Stimulated activated CD8-positive, alpha-beta memory T cell treated with anti-CD3 and anti-CD28 coated beads, Interleukin-7, amount 100 ng/mL, for 48 hours (primary cell): Measurements from ENCODE around the gene OLFM2.
A peak's percentile ranks its signal among the peaks of the same experiment; 100 is the strongest.
"Not testable (repeated sequence)": the region's sequence is repeated elsewhere in the genome, so short reads cannot be mapped to it uniquely, and the experiment has no call there.

Source experiments
- DNase-seq, 2 donors: peaks; one replicate each; pipeline ENCODE4 v3.0.0-alpha.2; 2020; ENCODE audit warnings: low read depth in 1 of 2; ENCODE audit errors: extremely low read depth in 1 of 2

OLFM2 gene

DNA sequence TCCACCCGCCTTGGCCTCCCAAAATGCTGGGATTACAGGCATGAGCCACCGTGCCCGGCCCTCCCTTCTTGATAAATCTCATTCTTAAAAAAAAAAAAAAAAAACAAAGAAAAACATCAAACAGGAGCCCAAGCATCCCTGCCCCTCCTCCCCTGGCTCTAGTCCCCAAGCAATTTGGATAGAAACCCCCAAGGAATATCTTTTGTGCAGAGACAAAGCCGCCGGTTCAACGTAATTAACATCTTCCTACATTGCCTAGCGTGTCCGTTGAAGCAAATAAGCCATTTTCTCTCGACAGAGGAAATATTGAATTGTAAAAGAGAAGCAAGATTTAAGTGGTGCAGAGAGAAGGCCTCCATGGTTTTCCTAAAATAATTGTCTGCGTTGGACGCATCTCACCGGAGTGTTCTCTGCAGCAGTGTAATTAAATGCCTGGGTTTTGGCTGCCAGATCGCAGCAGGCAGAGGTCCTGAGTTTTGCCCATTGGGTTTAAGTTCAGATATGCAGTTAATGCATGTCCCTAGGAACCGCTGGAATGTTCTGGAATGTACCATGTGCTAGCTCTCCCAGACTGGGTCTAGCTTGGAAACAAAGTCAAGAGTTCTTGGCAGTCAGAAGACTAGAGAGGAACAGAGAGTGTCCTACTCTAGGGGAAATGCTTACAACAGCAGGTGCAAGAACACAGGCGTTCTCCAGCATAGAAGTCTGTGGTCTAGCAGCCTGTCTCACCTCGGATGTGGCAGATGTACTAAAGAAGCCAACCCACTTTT is 70.4 kb downstream of the OLFM2 start:
- no peak for DNase-seq

DNA sequence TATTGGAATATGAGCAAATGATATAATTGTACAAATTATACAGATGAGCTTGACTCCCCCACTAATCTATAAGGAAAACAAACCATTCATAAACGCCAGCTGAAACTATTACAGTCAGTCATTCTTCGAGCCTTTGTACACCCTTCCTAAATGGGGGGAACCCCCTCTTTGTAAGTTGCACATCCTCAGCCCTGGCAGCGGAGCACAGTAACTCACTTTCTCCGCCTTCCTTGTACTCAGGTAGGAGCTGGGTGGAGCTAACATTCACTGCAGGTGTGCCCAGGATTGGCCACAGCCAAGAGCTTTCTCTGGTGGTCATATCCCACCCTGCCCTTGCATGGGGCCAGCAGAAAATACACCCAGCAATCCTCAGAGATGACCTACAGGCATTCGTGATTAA is 72.6 kb downstream of the OLFM2 start:
- no peak for DNase-seq

DNA sequence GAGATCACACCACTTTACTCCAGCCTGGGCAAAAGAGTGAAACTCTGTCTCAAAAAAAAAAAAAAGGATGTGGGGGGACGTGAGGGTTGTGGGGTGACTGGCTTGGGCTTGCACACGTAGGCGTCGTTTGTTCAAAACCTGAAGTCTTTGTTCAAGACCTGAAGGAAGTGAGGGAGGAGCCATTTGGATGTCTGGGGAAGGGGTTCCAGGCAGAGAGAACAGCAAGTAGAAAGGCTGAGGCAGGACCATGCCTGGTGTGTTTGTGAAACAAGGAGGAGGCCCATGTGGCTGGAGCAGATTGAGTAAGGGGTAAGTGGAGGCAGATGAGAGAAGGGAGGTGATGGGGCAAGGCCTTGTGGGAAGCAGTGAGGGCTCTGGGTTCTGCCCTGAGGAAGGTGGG is 73.4 kb downstream of the OLFM2 start:
- DNase-seq, result no peak

DNA sequence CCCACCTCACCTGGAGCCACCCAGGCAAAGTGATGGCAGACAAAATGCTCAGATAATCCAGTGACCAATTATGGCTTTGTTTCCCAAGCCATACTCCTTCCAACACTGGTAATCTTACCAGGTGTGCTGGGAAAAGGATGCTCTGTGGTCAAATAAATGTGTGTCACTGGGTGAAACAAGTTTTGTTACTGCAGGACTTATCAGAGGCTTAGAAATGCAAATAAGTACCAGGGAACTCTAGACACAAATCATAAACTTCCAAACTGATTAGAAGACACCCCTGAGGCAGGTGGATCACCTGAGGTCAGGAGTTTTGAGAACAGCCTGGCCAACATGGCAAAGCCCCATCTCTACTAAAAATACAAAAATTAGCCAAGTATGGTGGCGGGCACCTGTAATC is 74.8 kb downstream of the OLFM2 start:
- no peak for DNase-seq

DNA sequence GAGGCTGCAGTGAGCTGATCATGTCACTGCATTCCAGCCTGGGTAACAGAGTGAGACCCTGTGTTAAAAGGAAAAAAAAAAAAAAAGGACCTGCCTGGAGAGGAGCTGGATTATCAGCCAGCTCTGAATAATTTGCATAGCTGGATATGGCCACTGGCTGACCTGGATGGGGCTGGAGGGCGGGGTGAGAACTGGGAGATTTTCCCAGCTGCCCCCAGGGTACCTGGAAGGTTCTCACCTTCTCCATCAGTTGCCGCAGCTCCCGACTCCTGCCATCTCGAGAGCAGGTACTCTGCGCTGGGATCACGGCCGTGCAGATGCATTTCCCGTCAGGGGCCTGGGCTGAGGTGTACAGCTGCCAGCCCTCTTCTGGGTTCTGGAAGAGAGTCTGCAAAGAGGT is 75.9 kb downstream of the OLFM2 start:
- no peak for DNase-seq

DNA sequence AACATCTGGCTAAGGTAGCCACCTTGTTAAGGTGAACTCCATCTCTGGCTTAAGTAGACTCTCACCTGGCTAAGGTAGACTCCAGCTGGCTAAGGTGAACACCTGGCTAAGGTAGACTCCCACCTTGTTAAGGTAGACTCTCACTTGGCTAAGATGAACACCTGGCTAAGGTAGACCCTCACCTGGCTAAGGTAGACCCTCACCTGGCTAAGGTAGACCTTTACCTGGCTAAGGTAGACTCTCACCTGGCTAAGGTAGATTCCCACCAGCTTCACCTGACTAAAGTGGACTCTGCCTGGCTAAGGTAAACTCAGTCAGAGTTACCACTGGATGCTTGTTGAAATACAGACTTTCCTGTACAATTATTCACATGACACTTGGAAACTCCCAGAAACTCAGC is 77.5 kb downstream of the OLFM2 start:
- DNase-seq, result no peak

DNA sequence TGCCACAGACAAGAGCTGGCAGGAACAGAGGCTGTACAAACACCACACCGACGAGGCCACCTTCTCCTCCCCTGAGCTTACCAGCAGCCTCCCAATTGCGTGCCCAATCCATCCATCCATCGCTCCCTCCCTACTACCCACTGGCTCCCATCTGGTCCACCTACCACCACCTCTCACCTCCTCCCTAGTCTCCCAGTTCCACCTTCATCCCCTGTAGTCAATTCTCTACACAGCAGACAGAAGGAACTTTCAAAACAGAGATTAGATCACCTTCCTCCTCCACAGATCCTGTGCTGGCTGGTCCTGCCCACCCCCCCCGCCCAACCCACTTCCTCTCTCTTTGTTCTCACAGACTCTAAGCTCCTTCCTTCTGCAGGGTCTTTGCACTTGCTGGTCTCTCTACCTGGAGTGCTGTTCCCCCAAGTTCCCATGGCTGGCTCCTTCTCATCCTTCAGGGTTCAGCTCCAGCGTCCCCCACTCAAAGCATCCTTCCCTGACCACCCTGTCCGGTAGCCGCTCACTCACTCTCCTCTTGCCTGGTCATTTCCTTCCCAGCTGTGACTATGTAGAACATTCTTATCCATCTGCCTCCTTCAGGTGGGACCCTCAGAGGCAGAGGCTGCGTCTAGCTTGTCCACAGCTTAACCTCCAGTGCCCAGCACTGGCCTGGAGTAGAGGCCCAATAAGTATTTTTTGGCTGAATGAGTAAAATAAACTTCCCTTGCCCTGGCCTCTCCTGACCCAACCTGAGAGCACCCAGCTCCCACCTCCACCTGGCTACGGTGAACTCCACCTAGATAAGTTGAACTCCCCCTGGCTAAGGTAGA is 78.2 kb downstream of the OLFM2 start:
- DNase-seq, result no peak

DNA sequence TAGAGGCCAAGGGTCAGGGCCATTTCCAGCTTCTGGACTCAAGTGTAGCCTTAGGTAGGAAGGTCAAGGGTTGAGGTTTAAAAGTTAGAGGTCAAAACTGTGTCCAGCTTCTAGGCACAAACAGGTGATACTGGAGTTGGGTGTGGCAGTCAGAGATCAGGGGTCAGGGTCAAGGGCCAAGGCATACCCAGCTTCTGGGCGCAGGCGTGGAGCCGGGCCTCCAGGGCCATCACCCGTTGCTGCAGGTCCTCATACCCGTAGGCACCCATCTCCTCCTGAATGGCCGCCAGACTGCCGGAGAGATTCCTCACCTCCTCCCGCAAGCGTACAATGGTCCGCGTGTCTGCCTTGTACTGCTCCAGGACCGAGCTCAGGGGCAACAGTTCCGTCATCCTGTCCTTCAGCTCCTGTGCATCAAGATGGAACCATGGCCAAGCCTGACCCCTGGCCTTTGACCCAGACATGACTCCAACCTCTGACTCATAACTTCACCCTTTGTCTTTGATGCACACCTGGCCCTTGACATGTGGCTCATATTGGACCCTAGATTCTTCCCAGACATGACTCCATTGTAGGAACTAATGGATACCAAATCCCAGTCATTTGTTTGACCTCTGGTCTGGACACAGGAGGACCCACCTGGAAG is 79.1 kb downstream of the OLFM2 start:
- DNase-seq, result no peak

DNA sequence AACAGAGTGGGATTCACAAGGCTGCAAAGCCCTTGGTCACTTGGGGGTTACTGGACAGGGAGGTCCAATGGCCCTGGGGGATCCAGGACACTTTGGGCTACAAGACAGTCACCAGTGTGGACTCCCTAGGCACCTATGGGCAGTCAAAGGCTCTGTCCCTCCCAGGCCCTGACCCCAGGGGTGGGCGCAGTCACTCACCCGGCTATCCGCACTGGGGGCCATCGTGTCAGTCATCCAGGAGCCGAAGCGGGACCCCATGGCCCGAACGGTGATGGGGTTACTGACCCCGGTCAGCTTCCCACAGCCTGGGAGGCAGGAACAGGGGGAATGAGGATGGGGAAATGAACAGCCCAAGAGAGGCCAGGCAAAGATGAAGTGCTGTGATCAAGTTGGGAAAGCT is 79.7 kb downstream of the OLFM2 start:
- DNase-seq, result no peak

DNA sequence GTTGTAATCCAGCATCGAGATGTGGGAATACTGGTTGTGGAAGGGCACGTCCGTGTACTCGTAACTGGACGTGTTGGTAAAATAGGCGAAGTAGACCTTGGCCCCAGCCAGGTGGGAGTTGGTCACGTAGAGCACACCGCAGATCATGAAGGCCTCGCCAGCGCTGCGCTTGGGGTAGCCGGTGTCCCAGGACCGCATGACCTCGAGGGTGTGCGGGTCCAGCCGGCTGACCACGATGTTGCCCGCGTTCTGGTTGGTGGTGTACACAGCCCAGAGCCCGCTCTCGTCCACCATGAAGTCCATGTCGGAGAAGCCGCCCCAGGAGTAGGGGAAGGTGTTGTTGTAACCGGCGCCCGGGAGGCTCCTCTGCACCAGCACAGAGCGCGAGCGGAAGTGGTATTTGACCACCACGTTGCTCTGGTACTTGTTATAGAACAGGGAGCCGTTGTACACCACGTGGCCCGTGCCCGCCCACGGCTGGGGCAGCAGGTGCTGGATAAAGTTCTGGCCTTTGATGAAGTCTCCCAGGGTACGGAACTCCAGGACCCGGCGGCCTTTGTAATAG is 82.0 kb downstream of the OLFM2 start:
- no peak for DNase-seq

DNA sequence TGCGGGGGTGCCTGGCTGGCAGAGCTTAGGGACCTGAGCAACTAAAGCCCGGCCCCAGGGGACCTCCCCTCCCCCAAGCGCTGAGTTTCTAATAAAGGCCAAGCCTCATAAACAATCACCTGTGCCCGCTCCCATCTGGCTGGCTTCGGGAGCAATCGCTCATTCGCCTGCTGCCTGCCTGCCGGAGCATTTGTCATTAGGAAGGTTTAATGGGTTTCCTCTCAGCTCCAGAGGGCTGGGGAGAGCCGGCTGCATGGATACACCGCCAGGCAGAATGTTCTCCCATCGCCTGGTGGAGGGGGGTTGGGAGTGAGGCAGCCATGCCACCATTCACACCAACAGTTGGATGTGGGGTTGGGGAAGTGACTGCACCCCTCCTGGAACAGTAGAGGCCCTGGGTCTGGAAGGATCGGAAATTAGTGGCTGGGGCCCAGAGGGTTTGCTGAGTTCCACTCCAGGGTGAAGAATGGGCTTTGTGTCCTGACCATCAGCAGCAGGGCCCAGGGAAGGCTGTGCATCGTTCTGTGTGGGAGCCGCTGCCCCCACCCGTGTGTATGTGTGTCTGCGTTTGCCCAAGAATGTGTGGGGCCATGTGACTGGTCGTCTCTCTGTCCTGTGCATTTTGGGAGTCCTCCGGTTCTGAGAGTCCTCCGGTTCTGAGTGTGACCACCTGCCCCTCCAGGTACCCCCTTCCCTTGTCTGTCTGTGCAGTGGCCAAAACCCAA is 85.9 kb downstream of the OLFM2 start:
- DNase-seq, result no peak

DNA sequence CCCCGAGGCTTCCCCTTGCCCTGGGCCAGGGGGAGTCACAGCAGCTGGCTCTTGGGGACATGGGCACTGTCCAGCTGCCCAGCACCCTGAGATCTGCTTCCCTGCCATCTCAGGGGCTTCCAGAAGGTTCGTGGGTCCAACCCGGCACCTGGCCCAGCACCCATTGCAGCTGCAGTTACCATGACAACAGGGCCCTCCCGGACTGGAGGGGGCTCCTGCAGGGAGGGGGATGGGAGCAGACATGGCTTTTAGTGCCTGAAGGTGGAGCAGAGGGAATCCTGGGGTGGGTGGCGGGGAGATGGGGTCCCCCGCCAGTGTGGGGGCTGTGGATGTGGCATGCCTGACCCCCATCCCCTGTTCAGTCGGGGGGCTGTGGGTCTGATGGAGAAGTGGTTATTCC is 86.5 kb downstream of the OLFM2 start:
- no peak for DNase-seq

DNA sequence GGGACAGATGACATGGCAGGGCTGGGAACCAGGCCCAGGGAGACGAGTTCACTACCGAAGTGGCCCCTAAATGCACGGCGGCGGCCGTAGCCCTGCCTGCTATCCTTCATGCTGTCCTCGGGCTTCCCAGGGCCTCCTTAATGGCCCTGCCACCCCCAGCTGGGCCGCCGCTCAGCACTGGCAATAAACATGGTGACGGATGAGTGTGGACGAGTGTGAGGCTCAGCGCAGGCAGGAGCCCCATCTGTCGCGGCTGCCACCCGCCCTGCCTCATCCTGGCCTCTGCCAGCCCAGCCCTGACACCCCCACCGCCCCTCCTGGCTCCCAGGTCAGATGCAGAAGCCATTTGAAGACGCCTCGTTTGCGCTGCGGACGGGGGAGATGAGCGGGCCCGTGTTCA is 87.6 kb downstream of the OLFM2 start:
- no peak for DNase-seq

DNA sequence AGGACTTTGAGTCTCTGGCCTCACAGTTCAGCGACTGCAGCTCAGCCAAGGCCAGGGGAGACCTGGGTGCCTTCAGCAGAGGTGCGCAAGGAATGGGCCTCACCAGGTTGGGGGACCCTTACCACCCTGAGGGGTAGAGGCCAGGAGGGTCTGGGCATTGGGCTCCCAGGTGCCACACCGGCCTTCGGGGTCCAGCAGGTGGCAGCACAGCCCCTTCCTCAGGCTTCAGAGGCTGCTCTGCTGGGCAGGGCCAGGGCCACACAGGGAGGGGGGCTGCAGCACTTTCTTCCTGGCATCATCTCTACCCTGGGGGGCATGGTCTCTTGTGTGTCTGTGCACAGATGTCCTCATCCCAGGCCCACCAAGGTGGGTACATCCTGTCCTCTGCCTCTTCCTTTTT is 88.3 kb downstream of the OLFM2 start:
- no peak for DNase-seq

DNA sequence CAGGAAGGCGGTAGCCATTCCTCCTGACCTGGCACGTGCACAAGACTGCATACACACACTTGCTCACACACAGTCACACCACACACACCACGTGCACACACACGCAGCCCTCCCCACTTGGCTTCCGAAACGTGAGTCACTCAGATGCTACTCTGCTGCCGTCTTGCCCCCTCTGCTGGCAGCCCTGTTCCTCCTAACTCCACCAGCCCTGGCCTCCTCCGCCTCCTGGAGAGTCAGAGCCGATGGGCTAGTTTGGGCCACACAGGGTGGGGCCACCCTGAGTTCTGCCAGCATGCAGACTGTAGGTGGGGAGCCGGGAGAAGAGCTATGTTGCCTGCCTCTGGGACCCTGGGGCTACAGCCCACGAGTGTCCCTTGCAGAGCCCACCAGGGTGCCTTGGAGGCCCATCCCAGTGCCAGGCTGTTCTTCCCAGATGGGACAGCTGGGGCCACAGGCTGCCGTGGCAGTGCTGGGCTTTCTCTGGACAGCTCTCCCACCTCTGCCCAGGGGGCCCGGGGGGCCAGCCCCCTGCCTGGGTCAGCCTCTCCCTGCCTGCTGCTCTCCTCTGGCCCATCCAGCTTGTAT is 89.1 kb downstream of the OLFM2 start:
- peak; percentile 33 to 56 for DNase-seq

DNA sequence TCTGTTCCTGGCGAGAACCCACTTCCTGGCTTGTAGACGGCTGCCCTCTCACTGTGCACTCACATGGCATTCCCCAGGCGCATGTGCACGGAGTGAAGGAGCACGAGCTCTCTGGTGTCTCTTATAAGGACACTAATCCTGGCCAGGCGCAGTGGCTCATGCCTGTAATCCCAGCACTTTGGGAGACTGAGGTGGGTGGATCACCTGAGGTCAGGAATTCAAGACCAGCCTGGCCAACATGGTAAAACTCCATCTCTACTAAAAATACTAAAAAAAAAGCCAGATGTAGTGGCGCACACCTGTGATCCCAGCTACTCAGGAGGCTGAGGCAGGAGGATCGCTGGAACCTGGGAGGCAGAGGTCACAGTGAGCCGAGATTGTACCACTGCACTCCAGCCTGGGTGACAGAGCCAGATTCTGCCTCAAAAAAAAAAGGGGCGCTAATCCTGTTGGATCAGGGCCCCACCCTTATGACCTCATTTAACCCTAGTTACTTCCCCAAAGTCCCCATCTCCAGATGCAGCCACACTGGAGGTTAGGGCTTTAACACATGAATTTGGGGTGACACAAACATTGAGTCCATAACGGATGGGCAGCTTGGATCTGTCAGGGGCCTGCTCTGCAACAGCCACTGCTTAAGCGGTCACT is 92.6 kb downstream of the OLFM2 start:
- DNase-seq, result not testable (repeated sequence)

DNA sequence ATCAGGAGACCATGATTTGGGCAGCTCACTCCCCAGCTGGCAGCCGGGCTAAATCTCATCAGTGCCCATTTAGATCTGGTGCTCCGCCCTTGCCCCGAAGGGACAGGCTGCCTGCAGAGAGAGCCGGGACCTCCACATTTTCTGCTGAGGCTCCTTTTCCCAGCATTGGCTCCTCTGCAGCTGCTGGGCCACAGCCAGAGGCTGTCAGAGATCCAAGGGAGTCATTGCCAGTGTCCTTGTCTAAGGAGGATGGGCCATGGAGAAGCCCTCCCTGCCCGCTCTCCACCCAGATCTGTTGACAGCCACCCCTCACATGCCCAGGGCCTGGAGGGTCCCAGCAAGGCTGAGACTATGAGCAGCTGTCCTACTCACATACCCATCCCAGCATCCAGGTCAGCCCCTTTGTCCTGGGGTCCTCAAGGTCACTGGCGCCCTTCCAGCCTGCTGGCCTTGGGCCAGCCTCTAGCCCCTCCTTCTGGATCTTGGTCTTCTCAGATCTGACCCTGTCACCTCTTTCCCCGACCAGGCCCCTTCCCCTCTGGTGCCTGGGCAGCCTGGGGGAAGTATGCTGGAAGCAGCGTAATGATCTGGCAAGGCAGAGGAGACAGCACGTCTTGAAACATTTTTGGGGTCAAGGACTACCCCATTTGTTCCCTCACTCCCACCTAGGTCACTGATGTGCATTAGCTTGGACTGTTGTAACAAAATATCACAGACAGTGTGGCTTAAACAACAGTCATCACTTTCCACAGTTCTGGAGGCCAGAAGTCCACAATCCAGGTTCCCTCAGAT is 93.3 kb downstream of the OLFM2 start:
- no peak for DNase-seq

DNA sequence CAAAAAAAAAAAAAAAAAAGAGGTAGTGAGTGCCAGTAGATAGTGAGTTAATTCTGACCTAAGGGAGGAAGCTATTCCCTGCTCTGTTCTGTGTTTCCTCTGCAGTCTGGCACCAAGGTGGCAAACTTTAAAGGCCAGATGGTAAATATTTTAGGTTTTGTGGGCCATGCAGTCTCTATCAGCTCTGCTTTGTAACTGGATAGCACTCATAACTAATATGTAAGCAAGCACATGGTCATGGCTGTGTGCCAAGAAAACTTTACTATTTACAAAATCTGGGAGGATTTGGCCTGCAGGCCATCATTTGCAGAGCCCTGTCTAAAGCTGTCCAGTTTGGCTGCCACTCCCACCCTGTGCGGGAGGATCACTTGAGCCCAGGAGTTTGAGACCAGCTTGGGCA is 96.9 kb downstream of the OLFM2 start:
- DNase-seq, result no peak

DNA sequence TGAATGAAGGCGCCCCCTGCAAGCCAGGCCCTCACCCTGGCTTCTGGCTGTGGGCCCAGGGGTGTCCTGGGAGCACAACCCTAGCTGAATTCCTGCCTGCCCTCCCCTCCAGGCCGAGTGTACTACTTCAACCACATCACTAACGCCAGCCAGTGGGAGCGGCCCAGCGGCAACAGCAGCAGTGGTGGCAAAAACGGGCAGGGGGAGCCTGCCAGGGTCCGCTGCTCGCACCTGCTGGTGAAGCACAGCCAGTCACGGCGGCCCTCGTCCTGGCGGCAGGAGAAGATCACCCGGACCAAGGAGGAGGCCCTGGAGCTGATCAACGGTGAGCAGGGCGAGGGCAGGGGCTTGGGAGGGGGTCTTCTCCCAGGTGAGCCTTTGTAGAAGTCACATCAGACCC is 98.0 kb downstream of the OLFM2 start:
- DNase-seq, result no peak
